Esophagus muscularis mucosa (tissue), 4 donors: Measurements from ENCODE around the gene BGN. TPM values are rescaled to one million over a fixed set of nuclear protein-coding genes. Genes with fewer than 3 reads are reported as not detected.

Experiments used
- DNase-seq: peaks from one replicate; pipeline ENCODE4 v3.0.0-alpha.2; 2017; ENCODE audit errors: extremely low spot score
- H3K27ac ChIP-seq, 4 donors: fragments of 200-600 bp; sonication (generic); replicated peaks in 1 of 4; 1 replicate in 3 of 4; 2 replicates in 1 of 4; pipeline ENCODE4 v1.5.1; 2016 to 2019; ENCODE audit warnings: mild to moderate bottlenecking in 1 of 4
- H3K27me3 ChIP-seq, 4 donors: fragments of 200-600 bp; sonication (generic); one replicate each; pipeline versions ENCODE4 v1.5.1 to v1.6.0; 2016 to 2019
- H3K36me3 ChIP-seq, 4 donors: fragments of 200-600 bp; sonication (generic); one replicate each; pipeline ENCODE4 v1.5.1; 2016 to 2019
- H3K4me1 ChIP-seq, 4 donors: fragments of 200-600 bp; sonication (generic); one replicate each; pipeline ENCODE4 v1.5.1; 2016 to 2019
- H3K4me3 ChIP-seq, 4 donors: fragments of 200-600 bp; sonication (generic); 1 replicate in 2 of 4; 2 replicates in 2 of 4; pipeline ENCODE4 v1.5.1; 2016 to 2019; ENCODE audit warnings: mild to moderate bottlenecking in 4 of 4, moderate library complexity in 1 of 4
- H3K9me3 ChIP-seq, 4 donors: fragments of 200-600 bp; sonication (generic); 1 replicate in 3 of 4; 2 replicates in 1 of 4; pipeline ENCODE4 v1.5.1; 2016 to 2019
- EP300 ChIP-seq: sonication (generic); formaldehyde crosslinking; IDR thresholded peaks from one replicate; pipeline ENCODE4 v1.6.1; 2017; ENCODE audit warnings: antibody characterized with exemption
- POLR2A ChIP-seq: fragments of 450-650 bp; IDR thresholded peaks from one replicate; pipeline ENCODE4 v1.6.1; 2017; ENCODE audit warnings: antibody characterized with exemption, moderate library complexity, mild to moderate bottlenecking, low read depth
- POLR2AphosphoS5 ChIP-seq, 2 donors: sonication (generic); formaldehyde crosslinking; IDR thresholded peaks; one replicate each; pipeline ENCODE4 v1.6.1; 2017; ENCODE audit warnings: antibody characterized with exemption in 2 of 2
- WGBS: methylation state at CpG from one replicate; pipeline ENCODE4 v1.1.5; 2018; 5-methylcytosine and 5-hydroxymethylcytosine counted together
- intact Hi-C: fragments of 100-400 bp; cut with DNase I; formaldehyde crosslinking; loops from one replicate; pipeline ENCODE4 v1.15.1; 2023
- total RNA-seq, 4 donors: library from RNA; depleted of rRNA; stranded (reverse); fragments of >200 nt; gene quantifications; one replicate each; pipeline versions ENCODE4 v1.1.0 to v1.2.1, GENCODE V29; 2016
- TF ChIP-seq, protein P1 (sequence below), 3 experiments: fragments of 200-600 bp in 2 of 3; fragments of 450-650 bp in 1 of 3; sonication (generic) in 2 of 3; IDR thresholded peaks; one replicate each; pipeline ENCODE4 v1.5.1; 2017 to 2019; ENCODE audit warnings: antibody characterized with exemption in 3 of 3, mild to moderate bottlenecking in 2 of 3, moderate library complexity in 1 of 3

The BGN gene
- total RNA-seq, 4 donors from 2014 or later: 16.6 to 77.8 (median 21.5) TPM

DNA sequence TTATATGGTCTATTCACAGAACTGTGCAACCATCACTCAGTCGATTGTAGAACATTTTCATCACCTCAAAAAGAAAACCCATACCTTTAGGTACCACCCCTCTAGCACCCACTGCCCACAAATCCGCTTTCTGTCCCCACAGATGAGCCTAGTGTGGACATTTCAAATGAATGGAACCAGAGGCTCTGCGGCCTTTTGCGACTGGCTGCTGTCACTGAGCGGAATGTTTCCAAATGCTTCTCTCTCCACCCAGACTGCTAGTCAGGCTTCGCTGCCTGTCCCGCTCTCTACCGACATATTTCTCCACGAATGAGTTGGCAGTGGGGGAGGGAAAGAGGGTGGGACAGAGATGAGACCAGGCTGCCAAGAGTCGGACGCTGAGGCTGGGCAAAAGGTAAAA lies 1.7 kb upstream of the BGN start:
- no peak overlapping the region for H3K4me3 ChIP-seq
- H3K27ac ChIP-seq: no peak overlapping the region
- H3K4me1 ChIP-seq: peaks cover 0 to 32% (median 25%) of the 10 kb centered on the region in 4 donors
- TF ChIP-seq POLR2AphosphoS5 (IDR thresholded peaks at IDR 0.05) (no peak), POLR2A (no peak), EP300 (no peak)
- TF ChIP-seq, protein P1, sequence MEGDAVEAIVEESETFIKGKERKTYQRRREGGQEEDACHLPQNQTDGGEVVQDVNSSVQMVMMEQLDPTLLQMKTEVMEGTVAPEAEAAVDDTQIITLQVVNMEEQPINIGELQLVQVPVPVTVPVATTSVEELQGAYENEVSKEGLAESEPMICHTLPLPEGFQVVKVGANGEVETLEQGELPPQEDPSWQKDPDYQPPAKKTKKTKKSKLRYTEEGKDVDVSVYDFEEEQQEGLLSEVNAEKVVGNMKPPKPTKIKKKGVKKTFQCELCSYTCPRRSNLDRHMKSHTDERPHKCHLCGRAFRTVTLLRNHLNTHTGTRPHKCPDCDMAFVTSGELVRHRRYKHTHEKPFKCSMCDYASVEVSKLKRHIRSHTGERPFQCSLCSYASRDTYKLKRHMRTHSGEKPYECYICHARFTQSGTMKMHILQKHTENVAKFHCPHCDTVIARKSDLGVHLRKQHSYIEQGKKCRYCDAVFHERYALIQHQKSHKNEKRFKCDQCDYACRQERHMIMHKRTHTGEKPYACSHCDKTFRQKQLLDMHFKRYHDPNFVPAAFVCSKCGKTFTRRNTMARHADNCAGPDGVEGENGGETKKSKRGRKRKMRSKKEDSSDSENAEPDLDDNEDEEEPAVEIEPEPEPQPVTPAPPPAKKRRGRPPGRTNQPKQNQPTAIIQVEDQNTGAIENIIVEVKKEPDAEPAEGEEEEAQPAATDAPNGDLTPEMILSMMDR (IDR thresholded peaks at IDR 0.05): no peak
- H3K9me3 ChIP-seq: no peaks in the 10 kb centered on the region
- intact Hi-C loops: no loop called here
- no peaks in the 10 kb centered on the region for H3K36me3 ChIP-seq
- no peak for DNase-seq
- peaks cover 0 to 6% (median 1%) of the 10 kb centered on the region in 4 donors for H3K27me3 ChIP-seq
- WGBS: 81% methylated on average over 11 of the region's 11 CpGs

DNA sequence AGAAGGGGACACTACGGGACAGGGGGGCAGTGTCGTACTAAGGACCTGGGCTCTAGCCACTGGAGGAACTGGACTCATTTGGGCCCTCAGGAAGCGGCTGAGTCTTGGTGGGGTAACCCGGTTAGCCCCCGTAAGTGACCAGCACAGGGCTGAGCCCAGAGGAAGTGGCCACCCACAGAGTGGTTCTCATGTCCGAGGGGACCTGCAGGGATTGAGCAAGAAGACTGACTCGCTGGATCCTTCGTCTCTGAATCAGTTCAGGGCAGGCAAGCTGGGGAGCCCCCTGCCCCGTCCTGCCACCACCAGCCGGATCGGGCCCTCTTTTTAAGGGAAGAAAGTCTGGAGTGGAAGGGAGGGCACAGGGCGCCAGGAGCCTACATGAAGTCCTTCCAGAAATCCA lies 719 bp upstream of the BGN start:
- Histone ChIP-seq H3K4me3 (peak overlapping the region in 1 of 4 donors; percentile 35), H3K36me3 (no peaks in the 10 kb centered on the region), H3K27me3 (peaks cover 0 to 6% (median 1%) of the 10 kb centered on the region in 4 donors), H3K9me3 (no peaks in the 10 kb centered on the region), H3K4me1 (peaks cover 0 to 23% (median 16%) of the 10 kb centered on the region in 4 donors), H3K27ac (peak overlapping the region in 3 of 4 donors; percentile 38 to 58 (median 45))
- no peak for DNase-seq
- intact Hi-C loops: no loop called here
- 74% methylated on average over 6 of the region's 12 CpGs for WGBS
- no peak for TF ChIP-seq POLR2AphosphoS5 (IDR thresholded peaks at IDR 0.05)
- TF ChIP-seq POLR2A: no peak
- no peak for TF ChIP-seq EP300
- TF ChIP-seq, protein P1 (IDR thresholded peaks at IDR 0.05): no peak

DNA sequence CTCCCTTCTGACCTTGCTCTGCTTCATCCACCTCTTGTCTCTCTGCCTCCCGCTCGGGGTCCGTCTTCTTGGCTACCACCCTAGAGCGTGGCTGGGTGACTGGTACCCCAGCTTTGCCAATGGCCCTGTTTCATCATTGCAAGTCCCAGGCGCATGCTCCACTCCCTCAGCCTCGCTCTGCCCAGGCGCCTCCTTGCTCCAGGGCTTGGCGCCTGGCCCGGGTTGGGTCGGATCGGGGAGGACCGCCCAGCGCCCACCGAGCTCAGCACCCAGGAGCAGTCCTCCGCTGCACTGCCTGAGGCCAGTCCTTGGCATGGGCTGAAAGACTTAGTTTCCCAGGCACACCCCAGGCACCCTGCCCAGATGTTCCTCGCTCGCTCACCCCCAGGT lies 577 bp downstream of the BGN start:
- peak overlapping the region; percentile 32 to 52 (median 37) for H3K4me3 ChIP-seq
- H3K27me3 ChIP-seq: peaks cover 0 to 6% (median 1%) of the 10 kb centered on the region in 4 donors
- H3K9me3 ChIP-seq: no peaks in the 10 kb centered on the region
- peak overlapping the region; percentile 28 to 58 (median 40) for H3K27ac ChIP-seq
- H3K4me1 ChIP-seq: peaks cover 0 to 21% (median 16%) of the 10 kb centered on the region in 4 donors
- DNase-seq: no peak
- no peak for TF ChIP-seq EP300
- TF ChIP-seq POLR2AphosphoS5 (IDR thresholded peaks at IDR 0.05): no peak
- TF ChIP-seq, protein P1 (IDR thresholded peaks at IDR 0.05): no peak
- no peak for TF ChIP-seq POLR2A
- WGBS: 49% methylated on average over 6 of the region's 17 CpGs
- H3K36me3 ChIP-seq: no peaks in the 10 kb centered on the region
- intact Hi-C loops: no loop called here

DNA sequence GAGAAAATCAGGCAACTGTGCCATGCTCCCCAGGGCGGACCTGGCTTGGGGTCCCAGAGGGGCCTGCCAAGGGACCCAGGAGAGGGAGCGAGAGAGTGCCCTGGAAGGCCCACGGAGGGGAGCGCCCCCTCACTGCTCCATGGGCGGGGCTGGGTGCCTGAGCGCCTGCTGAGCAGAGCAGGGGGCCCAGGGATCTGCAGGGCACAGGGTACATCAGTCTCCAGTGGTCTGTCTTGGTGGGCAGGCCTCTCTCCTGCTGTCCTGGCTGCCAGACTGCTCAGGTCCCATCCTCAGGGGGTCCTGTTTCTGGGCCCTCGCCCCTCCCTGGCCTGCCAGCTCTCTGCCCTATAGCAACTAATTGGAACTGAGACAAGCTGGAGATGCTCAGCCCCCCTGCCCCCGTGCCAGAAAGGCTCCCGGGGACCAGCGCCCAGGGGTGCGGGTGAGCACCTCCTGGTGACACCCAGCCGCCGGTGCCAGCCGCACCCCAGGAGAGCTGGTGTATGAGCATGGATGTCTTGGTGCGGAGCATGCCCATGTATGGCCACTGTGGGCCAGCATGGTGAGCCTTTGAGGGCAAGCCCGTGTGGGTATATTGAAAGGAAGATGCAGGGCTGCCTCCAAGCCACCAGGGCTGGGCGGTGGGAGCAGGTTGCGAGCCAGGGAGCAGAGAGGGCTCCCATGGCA lies 1.3 kb downstream of the BGN start:
- intact Hi-C loops: no loop called here
- no peaks in the 10 kb centered on the region for H3K36me3 ChIP-seq
- no peak for DNase-seq
- 76% methylated on average over 14 of the region's 18 CpGs for WGBS
- TF ChIP-seq POLR2A (no peak), POLR2AphosphoS5 (IDR thresholded peaks at IDR 0.05) (no peak), EP300 (no peak)
- TF ChIP-seq, protein P1 (IDR thresholded peaks at IDR 0.05): no peak
- no peaks in the 10 kb centered on the region for H3K9me3 ChIP-seq
- H3K27ac ChIP-seq: peak overlapping the region in 1 of 4 donors; percentile 34
- peaks cover 0 to 6% (median 1%) of the 10 kb centered on the region in 4 donors for H3K27me3 ChIP-seq
- peaks cover 0 to 21% (median 16%) of the 10 kb centered on the region in 4 donors for H3K4me1 ChIP-seq
- peak overlapping the region; percentile 32 to 52 (median 37) for H3K4me3 ChIP-seq
